GM21529 (cell line): Measurements from ENCODE around the gene BEAN1.
"Not testable (repeated sequence)": the region's sequence is repeated elsewhere in the genome, so short reads cannot be mapped to it uniquely, and the experiment has no call there.

Source experiments
- ATAC-seq: cut with Tn5 transposase; IDR thresholded peaks from one replicate; pipeline ENCODE4 v1.9.1; 2021; ENCODE audit not compliant: unreplicated experiment

Gene BEAN1

DNA sequence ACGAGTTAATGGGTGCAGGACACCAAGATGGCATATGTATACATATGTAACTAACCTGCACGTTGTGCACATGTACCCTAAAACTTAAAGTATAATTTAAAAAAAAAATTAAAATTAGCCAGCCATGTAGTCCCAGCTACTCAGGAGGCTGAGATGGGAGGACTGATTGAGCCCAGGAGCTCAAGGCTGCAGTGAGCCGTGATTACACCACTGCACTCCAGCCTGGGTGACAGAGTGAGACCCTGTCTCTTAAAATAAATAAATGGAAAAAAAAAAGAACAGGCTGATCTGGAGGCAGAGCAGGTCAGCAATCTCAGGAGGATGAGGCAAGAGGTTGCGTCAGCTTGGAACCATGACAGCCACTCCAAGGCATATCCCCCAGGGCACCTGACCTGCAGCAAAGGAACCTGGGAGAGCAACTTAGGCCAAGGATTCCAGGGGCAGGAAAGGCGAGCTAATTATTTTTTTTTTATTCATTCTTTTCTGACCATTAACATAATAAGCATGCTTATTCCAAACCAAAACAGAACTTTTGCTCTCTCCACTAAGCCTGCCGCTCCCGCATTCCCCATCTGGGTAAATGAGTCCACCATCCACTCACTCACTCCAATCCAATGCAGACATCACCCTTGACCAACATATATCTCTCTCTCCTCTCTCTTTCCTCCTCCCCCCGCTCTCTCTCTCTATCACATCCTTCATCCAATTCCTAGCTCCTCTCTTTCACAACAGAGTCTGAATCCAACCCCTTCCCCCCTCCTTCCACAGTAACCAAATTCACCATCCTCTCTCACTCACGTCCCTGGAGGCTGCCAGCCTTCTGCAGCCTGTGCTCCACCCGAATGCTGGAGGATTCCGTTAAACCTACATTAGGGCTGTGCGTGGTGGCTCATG, 75.2 kb downstream of the BEAN1 start:
- no peak for ATAC-seq

DNA sequence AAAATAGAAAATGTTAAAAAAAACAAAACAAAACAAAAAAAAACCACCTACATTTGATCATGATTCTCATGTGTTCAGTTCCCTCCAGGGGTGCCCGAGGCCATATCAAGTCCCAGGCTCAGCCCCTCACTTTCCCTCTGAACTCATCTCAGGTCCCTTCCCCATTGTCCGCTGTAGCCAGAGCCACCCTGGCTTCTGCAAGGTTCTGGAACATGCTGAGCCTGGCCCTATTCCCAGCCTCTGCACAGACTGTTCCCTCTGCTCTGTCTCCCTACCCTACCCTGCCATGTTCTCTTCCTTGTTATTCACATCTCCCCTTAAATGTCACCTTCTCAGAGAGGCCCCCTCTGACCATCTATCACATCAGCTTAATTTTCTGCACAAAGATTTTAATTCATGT, 75.9 kb downstream of the BEAN1 start:
- ATAC-seq = no peak

DNA sequence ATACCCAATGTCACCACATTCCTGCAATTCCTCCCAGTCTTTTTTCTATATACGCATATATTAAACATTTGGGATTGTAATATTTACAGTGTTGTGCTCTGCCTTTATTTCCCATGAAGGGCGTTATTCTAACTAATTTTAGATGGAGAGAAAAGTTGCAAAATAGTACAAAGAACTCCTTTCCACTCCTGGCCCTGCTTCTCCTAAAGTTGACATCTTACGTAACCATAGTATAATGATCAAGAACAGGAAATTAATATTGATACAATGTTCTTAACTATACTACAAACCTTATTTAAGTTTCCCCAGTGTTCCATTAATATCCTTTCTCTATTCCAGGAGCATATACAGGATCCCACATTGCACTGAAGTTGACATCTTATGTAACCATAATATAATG, 76.5 kb downstream of the BEAN1 start:
- no peak for ATAC-seq

DNA sequence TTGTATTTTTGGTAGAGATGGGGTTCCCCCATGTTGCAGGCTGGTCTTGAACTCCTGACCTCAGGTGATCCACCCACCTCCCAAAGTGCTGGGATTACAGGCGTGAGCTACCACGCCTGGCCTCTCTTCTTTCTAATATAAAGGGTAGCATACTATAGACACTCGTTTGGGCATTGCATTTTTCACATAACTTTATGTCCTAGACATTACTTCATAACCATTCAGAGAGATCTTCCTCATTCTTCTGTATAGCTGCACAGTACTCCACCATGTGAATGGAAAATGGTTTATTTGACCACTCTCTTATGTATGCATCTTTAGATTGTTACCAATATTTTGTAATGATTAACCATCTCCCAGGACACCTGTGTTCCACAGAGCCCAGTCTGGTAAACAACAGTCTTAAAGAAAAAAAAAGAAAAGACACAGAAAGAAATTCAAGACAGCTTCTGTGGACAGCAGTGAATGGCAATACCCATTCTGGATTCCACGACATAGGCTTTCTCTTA, 80.7 kb downstream of the BEAN1 start:
- no peak for ATAC-seq

DNA sequence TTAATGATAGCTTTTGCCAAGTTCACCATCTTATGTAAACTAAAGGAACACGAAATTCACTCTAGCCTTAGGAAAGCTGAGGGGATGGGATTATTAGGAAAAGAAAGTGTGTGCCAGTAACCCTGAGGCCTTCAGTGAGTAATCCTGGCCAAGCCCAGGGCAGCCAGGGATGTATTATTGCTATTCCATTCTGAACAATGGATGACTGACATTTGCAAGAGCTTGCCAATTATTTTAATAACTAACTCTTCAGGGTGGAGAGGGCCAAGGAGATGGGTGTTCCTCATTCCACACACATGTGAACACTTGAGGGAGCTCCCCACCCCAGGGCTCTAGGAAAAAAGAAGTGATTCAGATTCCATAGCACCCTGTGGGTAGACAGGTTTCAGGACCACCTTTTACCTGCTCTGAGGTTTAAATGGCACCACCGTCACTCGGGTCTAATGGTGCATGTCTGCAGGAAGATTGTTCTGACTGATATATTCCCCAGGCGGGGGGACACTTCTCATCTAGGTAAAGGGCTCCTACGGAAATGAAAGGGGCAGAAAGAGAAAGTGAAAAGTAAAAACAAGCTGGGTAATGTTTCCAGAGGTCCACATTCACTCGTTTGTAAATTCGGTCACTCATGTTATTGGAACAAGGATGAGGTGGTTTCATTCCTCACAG, 81.3 kb downstream of the BEAN1 start:
- ATAC-seq = no peak

DNA sequence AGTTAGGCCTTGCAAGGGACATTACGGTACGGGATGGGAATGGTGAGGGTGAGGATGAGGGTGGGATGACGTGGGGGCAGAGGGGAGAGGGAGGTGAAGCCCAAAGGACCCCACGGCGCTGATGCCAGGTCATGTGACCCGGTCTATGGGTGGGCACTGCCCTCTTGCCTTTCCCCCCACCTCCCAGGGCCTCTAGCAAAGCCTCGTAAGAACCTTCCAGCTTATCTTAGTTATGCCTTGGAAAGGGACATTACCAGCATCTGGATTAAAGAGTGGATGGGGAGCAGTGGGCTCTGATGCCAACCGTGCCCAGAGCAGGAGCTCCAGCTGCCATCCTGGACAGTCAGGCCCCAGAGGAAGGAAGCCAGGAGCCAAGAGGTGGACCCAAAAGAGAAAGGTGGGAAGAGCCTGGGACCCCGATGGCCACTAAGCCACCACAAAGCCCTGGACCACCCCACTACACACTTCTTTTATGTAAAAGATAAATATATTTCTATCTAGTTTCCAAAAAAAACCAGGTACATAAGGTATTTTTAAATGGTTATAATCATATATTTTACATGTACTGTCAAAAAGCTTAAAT, 81.9 kb downstream of the BEAN1 start:
- ATAC-seq = no peak

DNA sequence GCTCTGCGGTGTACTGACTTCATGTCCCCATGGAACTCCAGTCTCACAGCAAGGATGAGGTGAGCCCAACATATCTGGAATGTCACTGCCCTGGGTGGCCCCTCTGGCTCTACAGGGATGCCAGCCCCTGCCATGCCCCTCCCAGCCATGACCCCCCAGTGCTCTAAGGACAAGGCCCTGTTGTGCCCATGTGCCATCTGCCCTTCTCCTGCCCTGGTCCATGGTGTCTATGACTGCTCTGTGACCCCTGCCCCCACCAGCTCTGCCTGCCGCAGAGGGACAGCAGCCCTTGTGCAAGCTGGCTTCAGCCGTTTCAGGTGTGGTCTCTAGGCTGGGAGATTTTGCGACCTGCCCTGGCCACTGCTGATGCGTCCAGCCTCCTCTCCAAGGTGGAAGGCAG, 82.5 kb downstream of the BEAN1 start:
- ATAC-seq = no peak

DNA sequence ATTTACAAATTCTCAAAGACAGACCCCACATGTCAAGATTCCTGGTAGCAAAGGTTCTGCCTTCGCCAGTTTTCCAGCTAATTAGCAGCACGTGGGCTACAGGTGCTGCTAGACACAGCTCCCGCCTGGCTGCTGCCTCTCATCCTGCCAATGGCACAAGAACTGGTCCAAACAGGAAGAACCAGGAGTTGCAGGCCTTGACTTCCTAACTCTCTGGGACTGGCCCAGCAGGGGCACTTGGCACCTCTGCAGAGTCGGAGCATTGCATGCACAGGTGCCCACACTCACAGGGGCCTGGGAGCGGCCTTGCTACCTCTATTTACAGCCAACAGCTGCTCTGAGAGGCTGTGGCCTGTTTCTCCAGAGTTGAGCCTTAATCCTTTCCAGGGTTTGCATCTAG, 83.2 kb downstream of the BEAN1 start:
- no peak for ATAC-seq

DNA sequence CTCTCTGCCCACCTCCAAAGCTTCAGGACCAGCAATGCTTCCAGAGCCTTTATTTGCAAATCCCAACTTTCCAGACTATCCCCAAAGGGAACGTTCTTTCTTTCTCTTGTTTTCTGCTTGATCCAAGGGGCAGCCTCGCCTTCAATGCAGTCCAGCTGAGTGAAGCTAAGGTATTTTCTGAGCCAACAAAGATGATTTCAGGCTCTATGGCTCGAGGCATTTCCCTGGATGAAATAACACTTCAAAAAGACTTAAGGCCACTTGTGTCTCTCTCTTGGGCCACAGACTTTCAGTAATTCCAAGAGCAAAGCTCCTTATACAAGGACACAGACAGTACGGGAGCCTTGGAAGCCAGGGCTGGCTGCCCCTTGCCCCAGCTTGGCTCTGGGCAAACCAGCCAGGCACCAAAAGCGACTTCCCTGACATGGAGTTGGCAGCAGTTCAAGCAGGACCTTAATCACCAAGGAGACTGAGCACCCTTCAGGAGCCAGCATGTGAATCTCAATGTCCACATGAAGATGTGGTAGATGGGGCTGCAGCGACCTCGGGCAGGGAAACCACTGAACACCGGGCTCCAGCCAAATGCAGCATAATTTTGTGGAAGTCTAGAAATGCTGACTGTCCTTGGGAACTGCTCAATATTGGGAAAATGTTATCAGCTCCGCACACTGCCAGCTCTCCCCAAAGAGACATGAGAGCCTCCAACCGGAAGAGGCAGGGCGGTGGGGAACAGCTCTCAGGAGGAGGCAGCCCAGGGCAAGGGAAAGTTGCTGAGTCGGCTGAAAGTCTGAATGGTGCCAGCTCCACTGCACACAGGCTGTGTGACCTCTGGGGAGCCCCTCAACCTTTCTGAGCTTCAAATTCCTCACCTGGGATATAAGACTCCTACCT, 83.9 kb downstream of the BEAN1 start:
- no peak for ATAC-seq

DNA sequence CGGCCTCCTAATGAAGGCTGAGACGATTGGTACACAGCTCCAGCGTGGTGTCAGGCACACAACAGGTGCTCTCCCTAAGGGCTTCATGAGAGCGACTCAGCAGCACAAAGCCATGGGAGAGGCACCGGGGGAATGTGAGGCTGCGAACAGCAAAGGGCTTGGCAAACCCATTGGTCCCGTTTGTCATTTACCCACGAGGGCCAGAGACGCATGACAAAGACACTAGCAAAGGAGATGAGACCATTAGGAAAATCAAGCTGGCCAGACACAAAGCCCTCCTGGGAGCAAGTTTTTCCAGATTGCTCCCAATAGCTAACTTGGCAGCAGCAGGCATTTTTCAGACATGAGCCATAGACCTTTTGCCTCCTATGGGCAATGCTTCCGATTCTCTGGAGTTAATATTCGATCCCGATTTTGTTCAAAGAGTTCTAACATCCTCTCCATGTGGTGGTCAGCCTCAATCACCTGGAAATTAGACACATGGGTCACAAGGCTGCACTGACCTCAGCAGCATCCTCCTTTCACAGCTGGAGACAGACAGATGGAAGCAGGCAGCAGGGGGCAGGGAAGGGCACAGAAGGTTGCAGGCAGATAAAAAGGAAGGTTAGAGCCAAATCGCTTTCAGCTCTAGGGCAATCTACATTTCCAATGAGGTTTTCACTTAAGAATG, 84.6 kb downstream of the BEAN1 start:
- ATAC-seq = no peak

DNA sequence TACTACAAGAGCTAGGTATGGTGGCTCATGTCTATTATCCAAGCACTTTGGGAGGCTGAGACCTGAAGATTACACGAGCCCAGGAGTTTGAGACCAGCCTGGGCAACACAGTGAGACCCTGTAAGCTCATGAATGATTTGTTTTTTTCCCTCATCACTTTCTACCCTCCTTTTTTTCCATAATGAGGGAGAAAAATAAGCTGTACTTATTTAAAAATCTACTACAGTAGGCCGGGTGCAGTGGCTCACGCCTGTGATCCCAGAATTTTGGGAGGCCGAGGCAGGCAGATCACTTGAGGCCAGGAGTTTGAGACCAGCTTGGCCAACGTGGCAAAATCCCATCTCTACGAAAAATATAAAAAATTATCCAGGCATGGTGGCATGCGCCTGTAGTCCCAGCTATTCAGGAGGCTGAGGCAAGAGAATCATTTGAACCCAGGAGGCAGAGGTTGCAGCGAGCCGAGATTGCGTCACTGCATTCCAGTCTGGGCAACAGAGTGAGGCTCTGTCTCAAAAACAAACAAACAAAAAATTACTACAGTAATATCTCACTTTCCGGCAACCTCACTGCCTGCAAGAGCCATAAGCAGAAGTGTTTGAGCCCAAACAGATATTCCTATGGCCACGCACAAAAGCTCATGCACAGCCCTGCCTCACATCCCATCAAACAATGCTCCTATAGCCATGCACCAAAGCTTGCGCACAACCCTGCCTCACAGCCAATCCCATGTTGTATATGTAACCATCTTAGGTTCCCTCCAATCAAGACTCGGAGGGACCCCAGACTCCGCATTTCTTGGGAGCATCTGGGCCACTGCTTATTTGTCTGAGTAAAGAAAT, 85.4 kb downstream of the BEAN1 start:
- ATAC-seq = no peak

DNA sequence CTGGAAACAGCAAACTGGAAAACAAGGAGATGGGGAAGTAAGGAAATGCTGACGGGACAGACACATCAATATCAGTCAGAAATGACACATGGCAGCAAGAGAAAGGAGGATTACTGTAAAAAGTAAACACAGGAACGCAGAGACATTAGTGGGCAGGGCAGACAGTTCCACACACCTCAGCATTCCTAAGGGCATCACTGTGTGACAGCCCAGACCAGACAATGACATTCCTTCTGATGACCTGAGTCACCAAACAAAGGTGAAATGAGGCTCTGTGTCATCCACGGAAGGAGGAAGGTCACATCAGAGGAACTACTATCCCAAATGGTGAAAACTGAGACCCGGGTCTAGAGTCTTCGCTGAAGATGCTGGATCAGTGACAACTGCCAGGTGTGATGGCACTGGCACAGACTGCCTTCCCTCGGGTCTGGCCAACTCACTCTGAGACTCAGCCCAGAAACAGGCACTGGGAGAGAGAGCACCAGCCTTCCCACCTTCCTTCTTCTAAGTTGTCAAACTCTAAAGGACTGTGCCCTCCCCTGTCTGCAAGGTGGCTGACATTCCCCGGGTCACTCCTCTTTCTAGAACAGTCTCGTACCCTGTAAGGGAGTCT, 86.1 kb downstream of the BEAN1 start:
- ATAC-seq = no peak

DNA sequence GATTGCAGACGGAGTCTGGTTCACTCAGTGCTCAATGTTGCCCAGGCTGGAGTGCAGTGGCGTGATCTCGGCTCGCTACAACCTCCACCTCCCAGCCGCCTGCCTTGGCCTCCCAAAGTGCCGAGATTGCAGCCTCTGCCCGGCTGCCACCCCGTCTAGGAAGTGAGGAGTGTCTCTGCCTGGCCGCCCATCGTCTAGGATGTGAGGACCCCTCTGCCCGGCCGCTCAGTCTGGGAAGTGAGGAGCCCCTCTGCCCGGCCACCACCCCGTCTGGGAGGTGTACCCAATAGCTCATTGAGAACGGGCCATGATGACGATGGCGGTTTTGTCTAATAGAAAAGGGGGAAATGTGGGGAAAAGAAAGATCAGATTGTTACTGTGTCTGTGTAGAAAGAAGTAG, 87.3 kb downstream of the BEAN1 start:
- ATAC-seq = not testable (repeated sequence)

DNA sequence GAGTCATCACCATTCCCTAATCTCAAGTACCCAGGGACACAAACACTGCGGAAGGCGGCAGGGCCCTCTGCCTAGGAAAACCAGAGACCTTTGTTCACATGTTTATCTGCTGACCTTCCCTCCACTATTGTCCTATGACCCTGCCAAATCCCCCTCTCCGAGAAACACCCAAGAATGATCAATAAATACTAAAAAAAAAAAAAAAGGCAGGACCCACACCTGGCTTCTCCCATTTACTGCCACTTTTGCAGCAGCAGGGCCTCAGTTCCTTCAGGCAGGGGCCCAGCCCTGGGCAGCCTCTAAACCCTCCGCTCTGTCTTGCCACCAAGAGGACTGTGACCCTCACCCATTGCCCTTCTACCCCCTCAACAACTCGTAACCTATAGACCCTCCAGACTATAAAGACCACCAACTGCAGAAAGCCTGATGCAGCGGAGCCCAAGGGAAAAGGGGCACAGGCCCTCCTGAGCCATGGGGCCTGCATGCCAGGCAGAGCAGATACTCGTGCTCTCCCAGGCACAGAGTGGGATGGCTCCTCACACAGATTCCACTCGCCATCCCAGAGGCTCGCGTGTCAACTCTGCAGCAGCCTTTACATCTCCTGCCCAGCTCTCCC, 88.0 kb downstream of the BEAN1 start:
- not testable (repeated sequence) for ATAC-seq

DNA sequence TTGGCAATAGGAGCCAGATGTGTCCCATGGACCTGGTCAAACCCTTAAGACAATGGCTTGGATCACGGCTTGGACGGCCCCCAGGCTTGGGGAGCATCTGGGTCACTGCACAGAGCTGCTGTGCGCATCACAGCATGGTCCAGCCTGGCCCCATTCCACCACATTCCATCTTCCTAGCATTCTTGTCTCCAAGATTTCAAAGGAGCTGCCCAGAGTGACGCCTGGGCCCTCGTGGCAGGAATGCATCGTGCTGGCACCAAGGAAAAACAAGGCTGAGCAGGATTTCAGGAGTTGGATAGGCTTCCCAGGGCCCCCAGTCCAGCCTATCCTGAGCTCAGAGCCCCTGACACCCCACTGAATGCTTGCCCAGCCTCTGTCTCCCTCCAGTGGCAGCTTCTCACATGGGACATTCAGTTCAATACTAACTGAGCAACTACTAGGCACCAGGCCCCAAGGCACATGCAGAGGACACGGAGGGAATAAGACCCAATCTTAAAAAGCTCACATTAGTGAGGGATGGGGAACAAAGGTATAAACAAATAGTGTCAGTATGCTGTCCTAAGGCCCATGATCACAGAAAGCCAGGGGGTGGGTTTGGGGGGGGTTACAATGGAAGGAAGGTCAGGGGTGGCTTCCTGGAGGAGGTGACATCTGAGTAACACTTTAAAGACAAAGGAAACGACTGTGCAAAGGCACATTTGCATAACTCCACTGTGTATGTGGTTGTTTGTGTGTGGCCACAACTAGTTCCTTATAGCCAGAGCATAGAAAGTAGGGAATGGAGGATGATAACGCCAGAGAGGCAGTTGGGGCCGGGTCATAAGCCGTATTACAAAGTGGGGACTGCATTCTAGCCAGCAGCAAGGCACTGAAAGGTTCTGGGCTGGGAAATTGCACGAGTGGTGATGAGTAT, 88.8 kb downstream of the BEAN1 start:
- ATAC-seq = peak; percentile 1

DNA sequence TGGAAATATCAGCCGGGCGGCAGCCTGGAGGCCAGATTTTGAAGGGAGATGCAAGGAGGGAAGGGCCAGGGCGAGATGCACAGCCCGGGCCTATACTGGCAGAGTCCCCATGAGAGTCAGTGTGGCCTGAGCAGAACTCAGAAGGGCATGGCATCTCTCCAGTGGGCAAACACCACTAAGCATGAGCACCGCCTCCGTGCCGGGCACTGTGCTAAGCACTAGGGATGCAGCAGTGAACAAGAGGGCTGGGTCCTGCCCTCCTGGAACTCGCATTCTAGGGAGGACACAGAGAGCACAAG, 89.4 kb downstream of the BEAN1 start:
- ATAC-seq = no peak

DNA sequence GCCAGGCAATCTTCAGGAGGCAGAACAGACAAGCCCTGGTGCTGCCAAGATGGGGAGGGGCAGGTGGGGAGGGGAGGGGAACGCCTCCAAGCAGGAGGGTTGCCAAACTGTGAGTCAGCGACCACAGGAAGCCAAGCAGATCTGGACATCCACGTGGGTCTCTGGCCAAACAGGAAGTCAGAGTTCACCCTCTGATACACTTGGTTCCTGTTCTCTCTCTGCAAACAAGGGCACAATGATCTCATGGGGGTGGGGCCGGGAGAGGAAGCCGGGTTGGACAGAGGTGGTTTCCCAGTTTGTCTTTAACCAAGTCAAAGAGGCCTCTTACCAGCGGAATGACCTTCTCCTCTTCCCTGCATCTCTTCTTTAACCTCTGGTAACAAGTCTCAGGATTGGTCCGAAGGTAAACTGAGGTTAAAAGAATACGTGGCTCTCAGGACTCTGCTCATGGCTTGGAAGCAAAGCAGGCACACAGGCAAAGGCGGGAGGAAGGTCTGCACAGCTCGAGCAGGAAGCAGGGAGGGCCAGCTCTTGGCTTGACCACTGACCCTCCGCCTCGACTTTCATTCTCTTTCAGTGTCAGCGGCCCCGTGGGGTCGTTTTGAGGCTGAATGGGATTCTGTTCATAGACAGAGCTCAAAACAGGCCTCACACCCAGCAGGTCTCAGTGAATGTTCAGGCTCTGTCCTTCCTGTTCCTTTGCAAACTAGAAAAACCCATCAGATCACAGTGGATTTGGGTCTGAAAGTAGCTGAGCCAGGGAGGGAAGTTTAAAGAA, 89.9 kb downstream of the BEAN1 start:
- ATAC-seq = peak; percentile 97
